DMS153 (cell line): ENCODE measurements around the gene CYBRD1.

Source experiments
- DNase-seq: peaks from one replicate; lab custom pipeline; 2025; lab: John Stamatoyannopoulos, UW

The CYBRD1 gene

DNA sequence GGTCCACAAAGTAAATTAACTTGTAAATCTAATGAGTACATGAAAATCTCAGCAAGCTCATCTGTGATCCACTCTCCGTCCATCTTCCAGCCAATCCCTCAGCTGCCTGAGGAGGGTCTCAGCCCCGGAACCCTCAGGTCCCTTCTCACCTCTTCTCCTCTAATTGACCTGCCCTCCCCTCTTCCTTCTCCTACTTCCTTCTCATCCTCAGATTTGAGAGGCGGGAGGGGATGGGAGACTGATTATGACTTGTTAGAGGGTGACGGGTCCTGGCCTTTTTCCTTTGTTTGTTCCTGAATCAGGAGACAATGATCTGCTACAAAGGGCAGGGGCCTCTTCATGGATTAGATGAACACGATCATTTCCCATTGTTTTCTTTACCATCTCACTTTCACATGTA is 80.1 kb downstream of the CYBRD1 start:
- DNase-seq: no peak
